ENCODE results near the gene PIP5K1C.
"Not testable (repeated sequence)": the region's sequence is repeated elsewhere in the genome, so short reads cannot be mapped to it uniquely, and the experiment has no call there.

PIP5K1C gene

GRCh38 chr19:3584036-3584802 is 116.0 kb downstream of the PIP5K1C start:
- DNase-seq, result not testable (repeated sequence)

GRCh38 chr19:3581792-3582191 is 118.5 kb downstream of the PIP5K1C start:
- not testable (repeated sequence) for DNase-seq

Data from NCI-H1694 (cell line).